ENCODE measurements around the gene NUDT1. TPM values are rescaled to one million over a fixed set of nuclear protein-coding genes. Genes with fewer than 3 reads are reported as not detected.

NUDT1 gene
- total and polyA plus RNA-seq, 2 donors (not counting 1 experiment from before 2014, with no cell fraction given), result 19.8 to 28.4 TPM

GRCh38 chr7:2200584-2200980, 41.4 kb upstream of the NUDT1 start:
- H4K20me1 ChIP-seq (ENCODE audit: control insufficient read depth, extremely low read depth, insufficient read depth, low read length), result no peaks in the 10 kb centered on the region
- H3K9ac ChIP-seq (ENCODE audit: insufficient read depth, low read length), result no peak overlapping the region
- H2AFZ ChIP-seq (ENCODE audit: low read length), result no peak overlapping the region
- H3K9me3 ChIP-seq (ENCODE audit: control insufficient read depth, insufficient read depth, low read depth, low read length), result no peaks in the 10 kb centered on the region
- no peak overlapping the region for H3K27ac ChIP-seq (ENCODE audit: insufficient read depth, low read length)
- peaks cover 5% of the 10 kb centered on the region for H3K36me3 ChIP-seq (ENCODE audit: control insufficient read depth, insufficient read depth, low read length)
- H3K79me2 ChIP-seq (ENCODE audit: control insufficient read depth, insufficient read depth, low read length), result no peaks in the 10 kb centered on the region
- H3K27me3 ChIP-seq (ENCODE audit: control insufficient read depth, insufficient read depth, low read length), result no peaks in the 10 kb centered on the region
- no peak overlapping the region for H3K4me2 ChIP-seq (ENCODE audit: extremely low read depth, insufficient read depth, low read length)
- peaks cover 6% of the 10 kb centered on the region for H3K4me1 ChIP-seq (ENCODE audit: control insufficient read depth, extremely low read depth, insufficient read depth, low read length)
- H3K4me3 ChIP-seq (replicated peaks in 1 of 4; ENCODE audit: control extremely low read depth in 1 of 4, insufficient read depth in 1 of 4, low read depth in 3 of 4, low read length in 4 of 4), result no peak overlapping the region
- no peak for DNase-seq (ENCODE audit: low read depth in 2 of 2)
- TF ChIP-seq CTCF (conservative IDR thresholded peaks at IDR 0.05 in 1 of 2, IDR thresholded peaks at IDR 0.05 in 1 of 2; ENCODE audit: low read depth in 1 of 2, low read length in 2 of 2) (no peak), EZH2 (IDR thresholded peaks at IDR 0.05; ENCODE audit: low read length, missing control alignments) (no peak)

- Histone ChIP-seq H3K9me3 (ENCODE audit: control insufficient read depth, insufficient read depth, low read depth, low read length) (no peaks in the 10 kb centered on the region), H3K4me2 (ENCODE audit: extremely low read depth, insufficient read depth, low read length) (no peak overlapping the region), H3K36me3 (ENCODE audit: control insufficient read depth, insufficient read depth, low read length) (peaks cover 5% of the 10 kb centered on the region), H3K27me3 (ENCODE audit: control insufficient read depth, insufficient read depth, low read length) (no peaks in the 10 kb centered on the region), H3K79me2 (ENCODE audit: control insufficient read depth, insufficient read depth, low read length) (no peaks in the 10 kb centered on the region), H3K4me1 (ENCODE audit: control insufficient read depth, extremely low read depth, insufficient read depth, low read length) (peaks cover 6% of the 10 kb centered on the region), H3K9ac (ENCODE audit: insufficient read depth, low read length) (no peak overlapping the region), H4K20me1 (ENCODE audit: control insufficient read depth, extremely low read depth, insufficient read depth, low read length) (no peaks in the 10 kb centered on the region), H2AFZ (ENCODE audit: low read length) (no peak overlapping the region), H3K4me3 (replicated peaks in 1 of 4; ENCODE audit: control extremely low read depth in 1 of 4, insufficient read depth in 1 of 4, low read depth in 3 of 4, low read length in 4 of 4) (no peak overlapping the region), H3K27ac (ENCODE audit: insufficient read depth, low read length) (no peak overlapping the region)
- TF ChIP-seq EZH2 (IDR thresholded peaks at IDR 0.05; ENCODE audit: low read length, missing control alignments) (no peak), CTCF (conservative IDR thresholded peaks at IDR 0.05 in 1 of 2, IDR thresholded peaks at IDR 0.05 in 1 of 2; ENCODE audit: low read depth in 1 of 2, low read length in 2 of 2) (no peak)
- no peak for DNase-seq (ENCODE audit: low read depth in 2 of 2)
These were observed 40.9 kb upstream of the NUDT1 start for GRCh38 chr7:2201128-2201527.

DNA sequence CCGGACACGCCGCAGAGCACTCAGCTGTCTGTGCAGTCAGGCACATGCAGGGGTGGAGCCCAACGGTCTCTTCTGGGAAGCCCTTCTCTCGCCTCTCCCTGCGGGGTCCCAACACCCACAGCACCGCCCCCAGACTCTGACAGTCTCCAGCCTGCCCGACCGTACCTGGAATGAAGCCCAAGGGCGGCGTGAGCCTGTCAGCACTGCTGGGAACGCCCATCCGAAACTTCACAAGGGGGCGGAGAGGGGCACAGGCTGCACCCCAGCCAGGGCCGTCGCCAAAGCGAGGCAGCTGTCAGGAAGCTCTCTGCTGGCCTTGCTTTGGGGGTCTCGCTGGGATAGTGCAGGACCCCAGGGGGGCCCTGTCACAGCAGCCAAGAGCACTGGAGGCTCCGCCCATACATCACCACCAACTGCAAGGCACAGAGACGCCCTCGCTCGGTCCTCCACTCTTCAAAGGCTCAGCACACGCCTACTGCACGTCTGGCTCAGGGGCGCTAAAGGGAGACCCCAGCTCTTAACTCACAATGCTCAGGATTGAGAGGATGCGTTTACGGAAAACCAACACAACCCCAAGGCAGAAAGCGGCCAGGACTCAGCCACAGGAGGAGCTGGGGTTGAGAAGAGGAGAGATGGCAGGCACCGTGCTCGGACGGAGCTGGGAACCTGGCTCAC, 40.2 kb upstream of the NUDT1 start:
- no peaks in the 10 kb centered on the region for H3K9me3 ChIP-seq (ENCODE audit: control insufficient read depth, insufficient read depth, low read depth, low read length)
- H3K27ac ChIP-seq (ENCODE audit: insufficient read depth, low read length), result no peak overlapping the region
- peaks cover 5% of the 10 kb centered on the region for H3K36me3 ChIP-seq (ENCODE audit: control insufficient read depth, insufficient read depth, low read length)
- H4K20me1 ChIP-seq (ENCODE audit: control insufficient read depth, extremely low read depth, insufficient read depth, low read length), result no peaks in the 10 kb centered on the region
- DNase-seq (ENCODE audit: low read depth in 2 of 2), result no peak
- H3K79me2 ChIP-seq (ENCODE audit: control insufficient read depth, insufficient read depth, low read length), result no peaks in the 10 kb centered on the region
- no peak for TF ChIP-seq CTCF (conservative IDR thresholded peaks at IDR 0.05 in 1 of 2, IDR thresholded peaks at IDR 0.05 in 1 of 2; ENCODE audit: low read depth in 1 of 2, low read length in 2 of 2)
- no peak for TF ChIP-seq EZH2 (IDR thresholded peaks at IDR 0.05; ENCODE audit: low read length, missing control alignments)
- H3K4me2 ChIP-seq (ENCODE audit: extremely low read depth, insufficient read depth, low read length), result no peak overlapping the region
- H3K9ac ChIP-seq (ENCODE audit: insufficient read depth, low read length), result no peak overlapping the region
- H3K27me3 ChIP-seq (ENCODE audit: control insufficient read depth, insufficient read depth, low read length), result no peaks in the 10 kb centered on the region
- H3K4me3 ChIP-seq (replicated peaks in 1 of 4; ENCODE audit: control extremely low read depth in 1 of 4, insufficient read depth in 1 of 4, low read depth in 3 of 4, low read length in 4 of 4), result no peak overlapping the region
- H3K4me1 ChIP-seq (ENCODE audit: control insufficient read depth, extremely low read depth, insufficient read depth, low read length), result peaks cover 6% of the 10 kb centered on the region
- no peak overlapping the region for H2AFZ ChIP-seq (ENCODE audit: low read length)
